Loucy (cell line): ENCODE measurements around the gene FOXA1.

Experiments
- H2AFZ ChIP-seq: fragments of 200-600 bp; sonication (generic); 2 replicates; pipeline ENCODE4 v1.6.0; 2016; ENCODE audit warnings: antibody characterized with exemption, mild to moderate bottlenecking, low read length, moderate library complexity
- H3F3A ChIP-seq: fragments of 200-600 bp; 2 replicates; pipeline ENCODE4 v1.6.0; 2016; ENCODE audit warnings: antibody characterized with exemption, low read depth, mild to moderate bottlenecking
- H3K27me3 ChIP-seq: fragments of 200-600 bp; sonication (generic); 2 replicates; pipeline ENCODE4 v1.6.1; 2014; ENCODE audit warnings: low read length, mild to moderate bottlenecking; ENCODE audit not compliant: insufficient read depth, poor library complexity, severe bottlenecking
- H3K36me3 ChIP-seq: fragments of 200-600 bp; sonication (generic); 2 replicates; pipeline ENCODE4 v1.6.1; 2016; ENCODE audit warnings: low read length; ENCODE audit not compliant: insufficient read depth
- H3K4me1 ChIP-seq: fragments of 200-600 bp; sonication (generic); 2 replicates; pipeline ENCODE4 v1.5.1; 2014; ENCODE audit warnings: low read length, mild to moderate bottlenecking; ENCODE audit not compliant: insufficient read depth, poor library complexity, severe bottlenecking
- H3K4me2 ChIP-seq: fragments of 200-600 bp; sonication (generic); 2 replicates; pipeline ENCODE4 v1.6.0; 2014; ENCODE audit warnings: antibody characterized with exemption, low read length, low read depth, mild to moderate bottlenecking; ENCODE audit not compliant: poor library complexity, severe bottlenecking
- H3K4me3 ChIP-seq: fragments of 200-600 bp; sonication (generic); 2 replicates; pipeline ENCODE4 v1.5.1; 2014; ENCODE audit warnings: low read length, mild to moderate bottlenecking, mixed read lengths; ENCODE audit not compliant: poor library complexity, severe bottlenecking
- H3K79me2 ChIP-seq: fragments of 200-600 bp; sonication (generic); 2 replicates; pipeline ENCODE4 v1.6.1; 2014; ENCODE audit warnings: low read length; ENCODE audit not compliant: insufficient read depth
- H3K9ac ChIP-seq: fragments of 200-600 bp; sonication (generic); 2 replicates; pipeline ENCODE4 v1.6.0; 2014; ENCODE audit warnings: mild to moderate bottlenecking, low read depth, low read length, moderate library complexity; ENCODE audit not compliant: poor library complexity, severe bottlenecking
- H3K9me2 ChIP-seq: fragments of 200-600 bp; sonication (generic); replicated peaks from 2 replicates; pipeline ENCODE4 v1.6.1; 2016; ENCODE audit warnings: low read depth, low read length, mixed read lengths
- H3K9me3 ChIP-seq: fragments of 200-600 bp; sonication (generic); 2 replicates; pipeline ENCODE4 v1.6.1; 2014; ENCODE audit warnings: mild to moderate bottlenecking, antibody characterized with exemption, low read length, low read depth; ENCODE audit not compliant: insufficient read depth
- H4K20me1 ChIP-seq: fragments of 200-600 bp; sonication (generic); 2 replicates; pipeline ENCODE4 v1.6.0; 2014; ENCODE audit warnings: antibody characterized with exemption, low read length, mild to moderate bottlenecking; ENCODE audit not compliant: insufficient read depth, poor library complexity, severe bottlenecking
- EZH2phosphoT487 ChIP-seq: fragments of 200-600 bp; IDR thresholded peaks from 2 replicates; pipeline ENCODE4 v1.6.1; 2018; ENCODE audit warnings: antibody characterized with exemption, mild to moderate bottlenecking, moderate library complexity, borderline replicate concordance
- TF ChIP-seq, protein P1 (sequence below): fragments of 200-600 bp; sonication (generic); conservative IDR thresholded peaks from 2 replicates; pipeline ENCODE4 v1.5.1; 2014; ENCODE audit warnings: mild to moderate bottlenecking, antibody characterized with exemption, low read length

FOXA1 gene

DNA sequence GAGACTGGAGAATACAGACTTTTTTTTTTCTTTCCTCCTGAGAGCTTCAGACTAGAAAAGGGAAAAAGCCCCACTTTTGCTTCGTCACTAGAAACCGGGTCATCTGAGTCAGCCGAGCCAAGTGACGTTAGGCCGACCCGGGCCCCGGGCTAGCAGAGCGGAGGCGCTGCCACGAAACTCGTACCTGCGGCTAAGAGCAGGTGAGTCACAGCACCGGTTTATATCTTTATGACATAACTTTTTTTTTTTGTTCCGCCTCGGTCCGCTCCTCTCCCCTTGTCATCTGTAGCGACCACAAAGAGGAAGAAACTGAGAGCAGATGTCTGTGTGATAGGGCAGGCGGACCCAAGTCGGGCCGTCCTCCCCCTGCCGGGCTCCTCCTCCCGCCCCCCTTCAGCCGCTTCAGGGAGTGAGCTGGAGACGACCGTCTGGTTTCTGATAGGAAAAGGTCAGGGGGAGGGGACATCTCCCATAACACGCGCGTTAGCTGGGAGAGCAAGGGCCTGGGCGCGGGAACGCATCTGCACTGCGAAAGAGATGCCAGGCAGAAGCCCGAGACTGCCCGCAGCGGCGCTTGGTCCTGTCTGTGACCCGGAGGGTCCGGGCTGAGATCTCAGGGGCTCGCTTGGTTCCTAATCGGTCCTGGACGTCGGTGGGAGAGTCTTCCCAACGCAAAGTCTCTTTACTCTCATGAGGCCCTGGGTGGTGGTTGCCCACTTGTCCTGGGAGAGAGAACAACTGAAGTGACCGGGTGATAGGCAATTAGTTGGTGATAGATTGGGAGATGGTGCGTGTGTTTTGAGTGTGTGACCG lies 966 bp upstream of the FOXA1 start:
- H3K27me3 ChIP-seq, result no peaks in the 10 kb centered on the region
- H3K4me1 ChIP-seq, result no peaks in the 10 kb centered on the region
- H2AFZ ChIP-seq, result no peak overlapping the region
- H3K4me2 ChIP-seq, result no peak overlapping the region
- H3K79me2 ChIP-seq, result no peaks in the 10 kb centered on the region
- no peaks in the 10 kb centered on the region for H4K20me1 ChIP-seq
- no peak for TF ChIP-seq EZH2phosphoT487
- TF ChIP-seq, protein P1, sequence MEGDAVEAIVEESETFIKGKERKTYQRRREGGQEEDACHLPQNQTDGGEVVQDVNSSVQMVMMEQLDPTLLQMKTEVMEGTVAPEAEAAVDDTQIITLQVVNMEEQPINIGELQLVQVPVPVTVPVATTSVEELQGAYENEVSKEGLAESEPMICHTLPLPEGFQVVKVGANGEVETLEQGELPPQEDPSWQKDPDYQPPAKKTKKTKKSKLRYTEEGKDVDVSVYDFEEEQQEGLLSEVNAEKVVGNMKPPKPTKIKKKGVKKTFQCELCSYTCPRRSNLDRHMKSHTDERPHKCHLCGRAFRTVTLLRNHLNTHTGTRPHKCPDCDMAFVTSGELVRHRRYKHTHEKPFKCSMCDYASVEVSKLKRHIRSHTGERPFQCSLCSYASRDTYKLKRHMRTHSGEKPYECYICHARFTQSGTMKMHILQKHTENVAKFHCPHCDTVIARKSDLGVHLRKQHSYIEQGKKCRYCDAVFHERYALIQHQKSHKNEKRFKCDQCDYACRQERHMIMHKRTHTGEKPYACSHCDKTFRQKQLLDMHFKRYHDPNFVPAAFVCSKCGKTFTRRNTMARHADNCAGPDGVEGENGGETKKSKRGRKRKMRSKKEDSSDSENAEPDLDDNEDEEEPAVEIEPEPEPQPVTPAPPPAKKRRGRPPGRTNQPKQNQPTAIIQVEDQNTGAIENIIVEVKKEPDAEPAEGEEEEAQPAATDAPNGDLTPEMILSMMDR, result no peak
- no peaks in the 10 kb centered on the region for H3F3A ChIP-seq
- H3K9ac ChIP-seq, result no peak overlapping the region
- H3K36me3 ChIP-seq, result no peaks in the 10 kb centered on the region
- no peaks in the 10 kb centered on the region for H3K9me3 ChIP-seq
- no peaks in the 10 kb centered on the region for H3K9me2 ChIP-seq
- H3K4me3 ChIP-seq, result no peak overlapping the region

DNA sequence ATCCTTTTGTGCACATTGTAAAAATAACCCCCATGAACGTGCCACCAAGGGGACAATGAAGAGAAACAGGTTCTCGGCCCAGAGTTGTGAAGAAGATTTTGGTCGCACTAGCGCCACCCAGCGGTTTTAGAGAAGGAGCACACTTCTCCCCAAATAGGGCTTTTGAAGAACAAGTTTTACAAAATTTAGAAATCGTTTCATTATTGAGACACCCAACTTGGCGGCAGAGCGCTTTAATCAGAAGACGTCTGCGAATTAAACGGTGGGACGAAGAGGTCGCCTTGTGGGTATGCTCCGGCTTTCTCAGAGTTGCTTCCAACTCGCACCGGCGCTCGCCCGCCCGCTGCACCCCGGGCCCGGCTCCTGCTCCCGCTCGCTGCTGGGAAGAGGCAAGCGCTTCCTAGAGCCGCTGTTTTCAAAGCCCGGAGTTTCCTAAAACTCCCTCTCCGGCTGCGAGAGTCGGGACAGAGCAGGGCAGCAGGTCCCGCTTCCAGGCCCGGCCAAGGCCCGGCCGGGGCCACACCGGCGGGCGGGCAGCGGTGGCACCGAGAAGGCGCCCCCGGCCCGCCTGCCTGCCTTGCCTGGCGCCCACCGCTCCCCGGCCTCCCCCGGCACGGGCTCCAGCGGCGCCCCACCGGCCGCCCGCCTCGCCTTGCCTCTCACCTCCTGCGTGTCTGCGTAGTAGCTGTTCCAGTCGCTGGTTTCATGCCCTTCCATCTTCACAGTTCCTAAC lies 645 bp downstream of the FOXA1 start:
- H3K4me2 ChIP-seq, result no peak overlapping the region

DNA sequence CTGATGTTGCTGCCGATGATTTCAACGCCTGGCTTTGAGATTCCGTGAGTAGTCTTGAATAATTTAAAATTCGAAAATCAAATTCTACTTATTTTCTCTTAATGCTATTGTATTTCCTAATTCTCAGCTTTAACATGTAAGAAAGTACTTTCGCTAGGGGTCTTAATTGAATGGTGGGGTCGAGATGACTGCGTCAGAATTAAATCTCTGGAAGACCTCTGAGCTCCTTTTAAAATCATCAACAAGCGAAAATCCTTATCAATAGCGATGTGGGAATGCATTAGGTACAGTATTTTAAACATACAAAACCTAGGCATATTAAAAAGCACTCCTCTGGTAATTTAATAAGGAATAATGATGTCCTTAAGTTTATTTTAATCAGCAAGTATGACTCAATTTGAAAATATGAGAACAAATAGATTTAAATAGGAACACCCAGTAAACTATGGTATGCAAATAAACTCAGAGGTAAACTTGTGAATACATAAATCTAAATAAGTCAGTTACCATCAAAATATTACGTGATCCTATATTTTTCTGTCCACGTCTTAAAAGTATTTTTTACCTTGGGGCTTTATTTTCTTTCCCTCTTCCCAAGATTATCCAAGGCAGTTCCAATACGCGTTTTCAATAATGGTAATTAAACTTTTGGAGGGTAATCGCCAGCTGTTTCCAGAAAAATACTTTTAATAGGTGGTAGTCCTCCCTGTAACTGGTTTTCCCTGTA lies 1.4 kb downstream of the FOXA1 start:
- Histone ChIP-seq H2AFZ (no peak overlapping the region), H3K4me3 (no peak overlapping the region)

More for the DNA sequence above, 645 bp downstream of the FOXA1 start:
- Histone ChIP-seq H3K9ac (no peak overlapping the region), H3K36me3 (no peaks in the 10 kb centered on the region), H3K4me1 (no peaks in the 10 kb centered on the region), H3K9me3 (no peaks in the 10 kb centered on the region), H3K4me3 (no peak overlapping the region), H3K9me2 (no peaks in the 10 kb centered on the region), H3K79me2 (no peaks in the 10 kb centered on the region), H3K27me3 (no peaks in the 10 kb centered on the region), H3F3A (no peaks in the 10 kb centered on the region), H4K20me1 (no peaks in the 10 kb centered on the region), H2AFZ (no peak overlapping the region)
- TF ChIP-seq, protein P1, result peak; percentile 61
- TF ChIP-seq EZH2phosphoT487, result no peak

More for the DNA sequence above, 1.4 kb downstream of the FOXA1 start:
- Histone ChIP-seq H3K9ac (no peak overlapping the region), H3K9me3 (no peaks in the 10 kb centered on the region), H4K20me1 (no peaks in the 10 kb centered on the region), H3K9me2 (no peaks in the 10 kb centered on the region), H3F3A (no peaks in the 10 kb centered on the region), H3K36me3 (no peaks in the 10 kb centered on the region), H3K79me2 (no peaks in the 10 kb centered on the region), H3K4me1 (no peaks in the 10 kb centered on the region), H3K27me3 (no peaks in the 10 kb centered on the region), H3K4me2 (no peak overlapping the region)
- TF ChIP-seq EZH2phosphoT487, result no peak
- TF ChIP-seq, protein P1, result no peak
